Activated CD4-positive, CD25-positive, alpha-beta regulatory T cell (primary cell): Measurements from ENCODE around the gene RNU1-4.
"Not testable (repeated sequence)": the region's sequence is repeated elsewhere in the genome, so short reads cannot be mapped to it uniquely, and the experiment has no call there.

Experiments
- DNase-seq, 4 experiments: peaks; one replicate each; lab custom pipeline; 2025; lab: John Stamatoyannopoulos, UW

The RNU1-4 gene

GRCh38 chr1:16740047-16740964 is at the start of gene RNU1-4:
Gene RNU1-4 (plus strand): TSS chr1:16740516.
- DNase-seq, result not testable (repeated sequence)

- not testable (repeated sequence) for DNase-seq
Observed at GRCh38 chr1:16690971-16691682, 49.2 kb upstream of the RNU1-4 start.

DNA sequence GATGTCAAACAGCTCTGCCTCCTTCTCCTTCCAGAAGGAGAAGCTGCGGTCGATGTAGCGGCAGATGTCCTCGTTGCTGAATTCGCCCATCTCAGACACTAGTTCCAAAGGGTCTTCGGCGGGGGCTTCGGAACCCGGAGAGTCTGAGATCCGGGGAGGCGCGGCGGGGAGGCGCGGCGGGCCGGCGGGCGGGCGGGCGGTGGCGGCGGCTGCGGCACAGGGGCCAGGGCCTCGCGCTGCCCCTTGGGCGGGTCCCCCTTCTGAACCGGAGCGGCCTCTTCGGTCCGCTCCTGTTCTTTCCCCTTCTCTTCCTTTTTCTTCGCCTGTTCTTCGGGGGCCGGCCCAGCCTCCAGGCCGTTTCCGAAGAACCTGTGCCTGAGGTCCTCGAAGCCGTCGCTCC is 48.0 kb upstream of the RNU1-4 start:
- not testable (repeated sequence) for DNase-seq

- DNase-seq, result not testable (repeated sequence)
Observed at GRCh38 chr1:16692717-16693448, 47.4 kb upstream of the RNU1-4 start.

GRCh38 chr1:16693449-16694307 is 46.6 kb upstream of the RNU1-4 start:
- not testable (repeated sequence) for DNase-seq

- DNase-seq, result not testable (repeated sequence)
Observed at GRCh38 chr1:16694308-16694702, 46.0 kb upstream of the RNU1-4 start.

GRCh38 chr1:16696507-16697150 is 43.7 kb upstream of the RNU1-4 start:
- not testable (repeated sequence) for DNase-seq

DNA sequence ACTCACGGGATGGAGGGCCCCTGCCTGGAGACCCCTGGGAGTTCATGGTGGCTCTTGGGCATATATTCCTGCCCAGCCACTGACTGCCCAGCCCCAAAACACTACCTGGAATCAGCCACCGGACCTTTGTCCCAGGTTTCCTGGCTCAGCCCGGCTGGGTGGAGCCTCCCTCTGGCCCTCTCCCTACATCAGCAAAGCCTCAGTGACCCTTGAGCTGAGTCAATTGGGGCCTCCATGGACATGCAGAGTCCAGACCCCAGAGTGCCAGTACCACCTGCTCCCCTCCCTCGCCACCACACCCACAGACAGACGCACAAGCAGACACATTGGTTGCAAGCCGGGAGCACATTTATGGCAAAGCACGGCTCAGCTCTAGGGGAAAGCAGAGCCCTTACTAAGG is 43.2 kb upstream of the RNU1-4 start:
- not testable (repeated sequence) for DNase-seq

GRCh38 chr1:16699440-16699839 is 40.9 kb upstream of the RNU1-4 start:
- not testable (repeated sequence) for DNase-seq

DNA sequence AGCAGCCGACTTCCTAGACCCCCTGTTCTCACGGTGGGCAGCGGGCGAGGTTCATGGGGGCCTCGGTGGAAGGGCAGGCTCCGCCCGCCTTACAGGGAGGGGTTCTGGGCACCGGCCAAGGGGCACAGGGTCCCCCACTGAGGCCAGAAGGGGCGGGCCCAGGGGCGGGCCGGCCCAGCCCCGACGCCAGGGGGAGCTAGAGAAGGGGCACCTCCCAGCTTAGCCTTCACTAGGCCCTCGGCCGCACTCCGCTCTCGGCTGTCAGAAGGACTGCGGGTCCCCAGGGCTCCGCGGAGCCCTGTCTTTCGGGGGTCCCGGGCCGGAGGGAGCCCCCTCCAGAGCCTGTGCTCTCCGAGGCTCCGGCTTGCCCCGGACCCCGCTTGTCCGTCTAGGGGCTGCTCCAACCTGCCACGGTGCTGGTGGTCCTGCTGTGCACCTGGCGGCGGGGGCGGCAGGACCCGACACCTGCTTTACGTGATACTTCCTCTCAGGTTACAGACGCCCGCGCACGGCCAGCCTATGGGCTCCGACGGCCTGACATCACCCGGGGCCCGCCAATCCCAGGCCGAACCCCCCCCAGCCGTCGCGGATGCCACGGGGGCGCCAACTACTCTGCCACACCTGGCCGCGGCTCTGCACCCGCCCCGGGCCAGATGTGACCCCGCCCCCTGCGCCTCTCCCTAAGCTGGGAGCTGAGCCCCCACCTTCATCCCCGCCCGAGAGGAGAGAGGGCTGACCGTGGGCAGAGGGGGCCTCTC is 40.0 kb upstream of the RNU1-4 start:
- not testable (repeated sequence) for DNase-seq

DNA sequence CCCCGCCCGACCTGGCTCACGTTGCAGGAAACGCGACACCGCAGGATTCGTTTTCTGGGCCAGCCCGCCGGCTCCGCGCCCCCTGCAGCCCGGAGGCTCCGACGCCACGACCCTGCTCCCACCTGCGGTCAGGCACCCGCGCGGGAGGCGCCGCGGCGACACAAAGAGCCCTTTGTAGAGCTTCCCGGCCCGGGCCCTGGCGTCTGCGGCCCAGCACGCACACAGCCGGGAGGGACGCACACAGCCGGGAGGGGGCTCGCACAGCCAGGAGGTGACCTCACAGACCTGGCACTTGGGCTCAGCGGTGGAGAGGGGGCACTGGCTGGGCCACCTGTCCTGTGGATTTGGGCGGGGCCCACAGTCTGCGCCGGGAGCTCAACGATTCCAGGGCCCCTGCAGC is 39.1 kb upstream of the RNU1-4 start:
- DNase-seq, result not testable (repeated sequence)

DNA sequence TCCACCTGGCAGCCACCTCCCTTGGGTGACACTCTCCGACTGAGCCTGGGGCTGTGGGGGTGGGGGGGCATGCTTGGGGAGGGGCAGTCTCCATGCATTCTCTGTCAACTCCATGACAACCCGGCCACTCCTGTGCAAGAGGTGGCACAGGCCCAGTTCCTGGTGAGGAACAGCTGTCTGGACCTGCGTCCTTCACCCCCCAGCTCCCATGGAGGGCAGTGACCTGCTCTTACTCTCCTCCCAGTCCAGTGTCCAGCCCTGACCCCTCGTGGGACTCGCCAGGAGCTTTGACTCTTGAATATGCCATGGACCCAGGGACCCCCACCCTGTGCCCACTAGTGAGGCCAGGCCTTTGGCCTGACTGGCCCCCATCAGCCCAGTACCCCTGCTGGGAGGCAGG is 38.0 kb upstream of the RNU1-4 start:
- not testable (repeated sequence) for DNase-seq

GRCh38 chr1:16703141-16703540 is 37.2 kb upstream of the RNU1-4 start:
- DNase-seq, result not testable (repeated sequence)

DNA sequence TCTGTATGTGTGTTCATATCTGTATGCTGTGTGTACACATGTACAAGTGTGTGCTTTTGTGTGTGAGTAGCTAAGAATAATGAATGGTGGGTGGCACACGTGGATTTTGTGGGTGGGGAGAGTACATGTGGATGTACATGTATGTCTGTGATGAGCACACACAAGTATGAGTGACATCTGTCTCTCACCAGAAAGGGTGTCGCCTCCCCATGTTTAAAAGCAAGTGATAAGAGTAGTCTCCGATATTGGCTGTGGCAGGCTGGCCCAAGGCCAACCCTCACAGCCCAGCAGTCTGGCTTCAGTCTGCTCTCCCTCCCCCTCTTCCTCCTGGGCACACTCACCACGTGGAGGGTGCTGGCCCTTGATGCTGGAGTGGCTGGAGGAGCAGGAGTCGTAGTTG is 36.7 kb upstream of the RNU1-4 start:
- not testable (repeated sequence) for DNase-seq

GRCh38 chr1:16704076-16704475 is 36.2 kb upstream of the RNU1-4 start:
- DNase-seq, result not testable (repeated sequence)

- not testable (repeated sequence) for DNase-seq
Observed at GRCh38 chr1:16704502-16705100, 35.7 kb upstream of the RNU1-4 start.

DNA sequence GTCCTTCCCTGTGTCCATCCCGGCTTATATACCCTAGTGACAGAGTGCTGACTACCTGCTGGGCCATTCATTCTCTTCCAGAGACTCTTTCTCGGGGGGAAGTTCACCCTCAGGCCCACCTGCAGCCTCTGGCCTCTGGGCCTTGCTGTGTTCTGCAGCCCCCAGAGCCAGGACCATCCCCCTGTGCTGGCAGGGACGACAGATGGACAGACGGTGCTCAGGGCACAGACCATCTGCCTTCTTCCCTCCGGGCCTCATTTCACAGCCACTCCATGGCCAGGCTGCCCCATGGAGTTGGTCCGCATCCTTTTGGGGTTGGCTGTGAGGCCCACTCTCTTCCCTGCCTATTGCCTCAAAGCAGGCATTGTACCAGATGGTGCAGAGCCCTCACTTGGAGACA is 34.0 kb upstream of the RNU1-4 start:
- not testable (repeated sequence) for DNase-seq

GRCh38 chr1:16707130-16708093 is 32.9 kb upstream of the RNU1-4 start:
- not testable (repeated sequence) for DNase-seq
